NCI-H2196 treated with DMSO at 0.1 percent for 48 hours (cell line): ENCODE results near the gene MTFMT.
A peak's percentile ranks its signal among the peaks of the same experiment; 100 is the strongest.
"Not testable (repeated sequence)": the region's sequence is repeated elsewhere in the genome, so short reads cannot be mapped to it uniquely, and the experiment has no call there.

Experiments
- DNase-seq: peaks from one replicate; lab custom pipeline; 2025; ENCODE audit not compliant: unreplicated experiment; lab: John Stamatoyannopoulos, UW

Gene MTFMT

GRCh38 chr15:65028921-65029735 lies at the start of gene MTFMT:
Gene MTFMT (minus strand): TSS chr15:65029639. CDS start chr15:65029613, 26 bp downstream.
- peak; percentile 40 for DNase-seq

GRCh38 chr15:65077981-65078352 lies 48.5 kb upstream of the MTFMT start:
- no peak for DNase-seq

GRCh38 chr15:65077291-65077980 lies 48.0 kb upstream of the MTFMT start:
- DNase-seq = no peak

GRCh38 chr15:65076486-65077290 lies 47.2 kb upstream of the MTFMT start, which contains the start of gene KBTBD13:
Gene KBTBD13 (plus strand): TSS chr15:65076746. CDS start chr15:65076816, 70 bp downstream.
- no peak for DNase-seq

- not testable (repeated sequence) for DNase-seq
Measured at GRCh38 chr15:65075607-65076395, 46.4 kb upstream of the MTFMT start.

- DNase-seq = not testable (repeated sequence)
Measured at GRCh38 chr15:65074946-65075345, 45.5 kb upstream of the MTFMT start.

- DNase-seq = no peak
Measured at GRCh38 chr15:65072617-65073016, 43.2 kb upstream of the MTFMT start.

- no peak for DNase-seq
Measured at GRCh38 chr15:65072027-65072426, 42.6 kb upstream of the MTFMT start.

- no peak for DNase-seq
Measured at GRCh38 chr15:65071381-65071811, 42.0 kb upstream of the MTFMT start.

GRCh38 chr15:65069779-65070546 lies 40.5 kb upstream of the MTFMT start:
- DNase-seq = no peak

GRCh38 chr15:65069179-65069578 lies 39.7 kb upstream of the MTFMT start:
- DNase-seq = no peak

GRCh38 chr15:65068403-65068788 lies 39.0 kb upstream of the MTFMT start:
- DNase-seq = no peak

- DNase-seq = no peak
Measured at GRCh38 chr15:65067645-65068402, 38.4 kb upstream of the MTFMT start, which contains the start of gene RASL12. Gene RASL12 (minus strand): TSS chr15:65067991. CDS start chr15:65067835, 156 bp downstream.

- no peak for DNase-seq
Measured at GRCh38 chr15:65067317-65067644, 37.8 kb upstream of the MTFMT start.

GRCh38 chr15:65066635-65067316 lies 37.3 kb upstream of the MTFMT start:
- DNase-seq = no peak

GRCh38 chr15:65066001-65066634 lies 36.7 kb upstream of the MTFMT start:
- no peak for DNase-seq

- no peak for DNase-seq
Measured at GRCh38 chr15:65062726-65063125, 33.3 kb upstream of the MTFMT start.

- DNase-seq = no peak
Measured at GRCh38 chr15:65062061-65062460, 32.6 kb upstream of the MTFMT start.
